GF-D8 (cell line): ENCODE data around the gene PSMB7.

Source experiments
- DNase-seq: peaks from one replicate; lab custom pipeline; 2025; lab: John Stamatoyannopoulos, UW

Gene PSMB7

GRCh38 chr9:124381170-124381945 is 33.9 kb downstream of the PSMB7 start:
- DNase-seq, result peak; percentile 64

- no peak for DNase-seq
Measured at GRCh38 chr9:124377551-124378406, 37.5 kb downstream of the PSMB7 start.

GRCh38 chr9:124376329-124376728 is 38.9 kb downstream of the PSMB7 start:
- DNase-seq, result no peak

- DNase-seq, result no peak
Measured at GRCh38 chr9:124375726-124376125, 39.5 kb downstream of the PSMB7 start.

GRCh38 chr9:124373851-124374250 is 41.4 kb downstream of the PSMB7 start:
- no peak for DNase-seq

- no peak for DNase-seq
Measured at GRCh38 chr9:124373386-124373785, 41.9 kb downstream of the PSMB7 start.

GRCh38 chr9:124372038-124372437 is 43.2 kb downstream of the PSMB7 start:
- DNase-seq, result no peak

- peak; percentile 44 for DNase-seq
Measured at GRCh38 chr9:124370896-124371582, 44.2 kb downstream of the PSMB7 start.

- DNase-seq, result no peak
Measured at GRCh38 chr9:124369231-124369797, 45.9 kb downstream of the PSMB7 start.

GRCh38 chr9:124368692-124369091 is 46.5 kb downstream of the PSMB7 start:
- no peak for DNase-seq

GRCh38 chr9:124366476-124367220 is 48.6 kb downstream of the PSMB7 start:
- DNase-seq, result no peak

GRCh38 chr9:124365036-124365435 is 50.2 kb downstream of the PSMB7 start:
- no peak for DNase-seq

GRCh38 chr9:124364141-124364540 is 51.1 kb downstream of the PSMB7 start:
- DNase-seq, result no peak

GRCh38 chr9:124363326-124364096 is 51.7 kb downstream of the PSMB7 start:
- DNase-seq, result no peak

- DNase-seq, result no peak
Measured at GRCh38 chr9:124361128-124361527, 54.1 kb downstream of the PSMB7 start.

- no peak for DNase-seq
Measured at GRCh38 chr9:124359855-124360678, 55.2 kb downstream of the PSMB7 start.

GRCh38 chr9:124359426-124359825 is 55.8 kb downstream of the PSMB7 start:
- no peak for DNase-seq

- no peak for DNase-seq
Measured at GRCh38 chr9:124358631-124359030, 56.6 kb downstream of the PSMB7 start.

GRCh38 chr9:124357721-124358361 is 57.4 kb downstream of the PSMB7 start:
- DNase-seq, result no peak
